ENCODE results near the gene TSEN54.

TSEN54 gene

GRCh38 chr17:75504347-75505151, 11.8 kb upstream of the TSEN54 start:
- H3K27ac Mint-ChIP-seq, result no peak overlapping the region

GRCh38 chr17:75505152-75505409, 11.2 kb upstream of the TSEN54 start:
- no peaks in the 10 kb centered on the region for H3K9me3 Mint-ChIP-seq
- H3K4me3 Mint-ChIP-seq, result no peak overlapping the region
- H3K27me3 Mint-ChIP-seq (ENCODE audit: low read depth), result no peaks in the 10 kb centered on the region

More at GRCh38 chr17:75504347-75505151, 11.8 kb upstream of the TSEN54 start:
- Mint-ChIP-seq H3K36me3 (ENCODE audit: low read depth) (no peaks in the 10 kb centered on the region), H3K9me3 (no peaks in the 10 kb centered on the region), H3K4me1 (ENCODE audit: low read depth) (no peaks in the 10 kb centered on the region), H3K4me3 (no peak overlapping the region), H3K27me3 (ENCODE audit: low read depth) (no peaks in the 10 kb centered on the region)

GRCh38 chr17:75505640-75506039, 10.7 kb upstream of the TSEN54 start:
- Mint-ChIP-seq H3K36me3 (ENCODE audit: low read depth) (no peaks in the 10 kb centered on the region), H3K4me3 (no peak overlapping the region), H3K27ac (no peak overlapping the region), H3K27me3 (ENCODE audit: low read depth) (no peaks in the 10 kb centered on the region), H3K9me3 (no peaks in the 10 kb centered on the region), H3K4me1 (ENCODE audit: low read depth) (no peaks in the 10 kb centered on the region)

More at GRCh38 chr17:75505152-75505409, 11.2 kb upstream of the TSEN54 start:
- no peaks in the 10 kb centered on the region for H3K4me1 Mint-ChIP-seq (ENCODE audit: low read depth)
- no peak overlapping the region for H3K27ac Mint-ChIP-seq
- H3K36me3 Mint-ChIP-seq (ENCODE audit: low read depth), result no peaks in the 10 kb centered on the region

- H3K27ac Mint-ChIP-seq, result no peak overlapping the region
Observed at GRCh38 chr17:75506134-75506533, 10.2 kb upstream of the TSEN54 start.

GRCh38 chr17:75506888-75507287, 9.4 kb upstream of the TSEN54 start:
- H3K9me3 Mint-ChIP-seq, result no peaks in the 10 kb centered on the region
- no peak overlapping the region for H3K27ac Mint-ChIP-seq
- H3K4me3 Mint-ChIP-seq, result no peak overlapping the region
- H3K36me3 Mint-ChIP-seq (ENCODE audit: low read depth), result no peaks in the 10 kb centered on the region
- H3K27me3 Mint-ChIP-seq (ENCODE audit: low read depth), result no peaks in the 10 kb centered on the region
- no peaks in the 10 kb centered on the region for H3K4me1 Mint-ChIP-seq (ENCODE audit: low read depth)

More at GRCh38 chr17:75506134-75506533, 10.2 kb upstream of the TSEN54 start:
- H3K4me3 Mint-ChIP-seq, result no peak overlapping the region
- H3K9me3 Mint-ChIP-seq, result no peaks in the 10 kb centered on the region
- no peaks in the 10 kb centered on the region for H3K36me3 Mint-ChIP-seq (ENCODE audit: low read depth)
- no peaks in the 10 kb centered on the region for H3K27me3 Mint-ChIP-seq (ENCODE audit: low read depth)
- no peaks in the 10 kb centered on the region for H3K4me1 Mint-ChIP-seq (ENCODE audit: low read depth)

- no peaks in the 10 kb centered on the region for H3K36me3 Mint-ChIP-seq (ENCODE audit: low read depth)
- no peak overlapping the region for H3K27ac Mint-ChIP-seq
- no peaks in the 10 kb centered on the region for H3K27me3 Mint-ChIP-seq (ENCODE audit: low read depth)
- H3K9me3 Mint-ChIP-seq, result no peaks in the 10 kb centered on the region
- H3K4me3 Mint-ChIP-seq, result no peak overlapping the region
- no peaks in the 10 kb centered on the region for H3K4me1 Mint-ChIP-seq (ENCODE audit: low read depth)
Observed at GRCh38 chr17:75507733-75508719, 8.3 kb upstream of the TSEN54 start.

- no peaks in the 10 kb centered on the region for H3K36me3 Mint-ChIP-seq (ENCODE audit: low read depth)
- no peak overlapping the region for H3K4me3 Mint-ChIP-seq
- no peaks in the 10 kb centered on the region for H3K9me3 Mint-ChIP-seq
- no peak overlapping the region for H3K27ac Mint-ChIP-seq
- peaks cover 6% of the 10 kb centered on the region for H3K27me3 Mint-ChIP-seq (ENCODE audit: low read depth)
- H3K4me1 Mint-ChIP-seq (ENCODE audit: low read depth), result no peaks in the 10 kb centered on the region
Observed at GRCh38 chr17:75508931-75509361, 7.4 kb upstream of the TSEN54 start.

- H3K36me3 Mint-ChIP-seq (ENCODE audit: low read depth), result no peaks in the 10 kb centered on the region
- H3K9me3 Mint-ChIP-seq, result no peaks in the 10 kb centered on the region
- no peaks in the 10 kb centered on the region for H3K4me1 Mint-ChIP-seq (ENCODE audit: low read depth)
- peaks cover 10% of the 10 kb centered on the region for H3K27me3 Mint-ChIP-seq (ENCODE audit: low read depth)
- no peak overlapping the region for H3K4me3 Mint-ChIP-seq
- no peak overlapping the region for H3K27ac Mint-ChIP-seq
Observed at GRCh38 chr17:75509528-75510258, 6.6 kb upstream of the TSEN54 start.

- H3K27ac Mint-ChIP-seq, result no peak overlapping the region
- H3K4me1 Mint-ChIP-seq (ENCODE audit: low read depth), result no peaks in the 10 kb centered on the region
- H3K36me3 Mint-ChIP-seq (ENCODE audit: low read depth), result no peaks in the 10 kb centered on the region
- H3K27me3 Mint-ChIP-seq (ENCODE audit: low read depth), result peaks cover 10% of the 10 kb centered on the region
- H3K9me3 Mint-ChIP-seq, result no peaks in the 10 kb centered on the region
- no peak overlapping the region for H3K4me3 Mint-ChIP-seq
Observed at GRCh38 chr17:75511270-75511609, 5.1 kb upstream of the TSEN54 start.

GRCh38 chr17:75511610-75512575, 4.4 kb upstream of the TSEN54 start:
- H3K27ac Mint-ChIP-seq, result no peak overlapping the region
- no peaks in the 10 kb centered on the region for H3K36me3 Mint-ChIP-seq (ENCODE audit: low read depth)
- H3K27me3 Mint-ChIP-seq (ENCODE audit: low read depth), result peaks cover 10% of the 10 kb centered on the region
- no peaks in the 10 kb centered on the region for H3K9me3 Mint-ChIP-seq
- H3K4me3 Mint-ChIP-seq, result no peak overlapping the region
- no peaks in the 10 kb centered on the region for H3K4me1 Mint-ChIP-seq (ENCODE audit: low read depth)

GRCh38 chr17:75512926-75513640, 3.2 kb upstream of the TSEN54 start:
- no peak overlapping the region for H3K27ac Mint-ChIP-seq
- peaks cover 10% of the 10 kb centered on the region for H3K27me3 Mint-ChIP-seq (ENCODE audit: low read depth)
- H3K36me3 Mint-ChIP-seq (ENCODE audit: low read depth), result peaks cover 7% of the 10 kb centered on the region
- H3K4me1 Mint-ChIP-seq (ENCODE audit: low read depth), result peaks cover 10% of the 10 kb centered on the region
- H3K4me3 Mint-ChIP-seq, result no peak overlapping the region
- no peaks in the 10 kb centered on the region for H3K9me3 Mint-ChIP-seq

- Mint-ChIP-seq H3K4me1 (ENCODE audit: low read depth) (peaks cover 15% of the 10 kb centered on the region), H3K4me3 (no peak overlapping the region), H3K36me3 (ENCODE audit: low read depth) (peaks cover 12% of the 10 kb centered on the region), H3K27me3 (ENCODE audit: low read depth) (peaks cover 10% of the 10 kb centered on the region), H3K9me3 (no peaks in the 10 kb centered on the region), H3K27ac (no peak overlapping the region)
Observed at GRCh38 chr17:75513641-75514000, 2.7 kb upstream of the TSEN54 start.

GRCh38 chr17:75514299-75514918, 1.9 kb upstream of the TSEN54 start:
- Mint-ChIP-seq H3K27ac (no peak overlapping the region), H3K27me3 (ENCODE audit: low read depth) (peaks cover 10% of the 10 kb centered on the region), H3K9me3 (no peaks in the 10 kb centered on the region), H3K4me1 (ENCODE audit: low read depth) (peaks cover 19% of the 10 kb centered on the region), H3K4me3 (no peak overlapping the region), H3K36me3 (ENCODE audit: low read depth) (peaks cover 13% of the 10 kb centered on the region)

All from T-helper 1 cell treated with Interleukin-12 subunit alpha and Interleukin-12 subunit beta and Interleukin-4 antibody, amounts not matched to agents 30 μg/mL and 1 μg/mL, for 36 hours (primary cell).